Hepatocyte (in vitro differentiated cells): ENCODE data around the gene FDXR.

Source experiments
- EZH2 ChIP-seq: fragments of 200-600 bp; sonication (generic); IDR thresholded peaks from 2 replicates; pipeline ENCODE4 v1.6.1; 2016; ENCODE audit warnings: antibody characterized with exemption, mild to moderate bottlenecking, borderline replicate concordance
- TF ChIP-seq, protein P1 (sequence below): fragments of 200-600 bp; sonication (generic); IDR thresholded peaks from 2 replicates; pipeline ENCODE4 v1.5.1; 2016; ENCODE audit warnings: antibody characterized with exemption, mild to moderate bottlenecking; ENCODE audit not compliant: poor library complexity

DNA sequence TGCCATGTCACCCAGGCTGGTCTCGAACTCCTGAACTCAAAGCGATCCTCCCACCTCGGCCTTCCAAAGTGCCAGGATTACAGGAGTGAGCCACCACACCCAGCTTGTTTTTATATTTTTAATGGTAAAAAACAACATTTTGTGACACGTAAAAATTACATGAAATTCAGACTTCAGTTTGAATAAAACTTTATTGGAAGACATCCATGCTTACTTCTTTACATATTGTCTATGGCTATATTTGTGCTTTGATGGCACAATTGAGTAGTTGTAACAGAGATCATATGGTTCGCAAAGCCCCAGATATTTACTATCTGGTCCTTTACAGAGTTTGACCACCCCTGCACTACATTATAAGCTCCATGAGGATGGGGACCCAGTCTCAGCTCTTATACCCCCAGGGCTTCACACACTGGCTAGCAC, 1.8 kb upstream of the FDXR start:
- TF ChIP-seq EZH2, result no peak
- TF ChIP-seq, protein P1, sequence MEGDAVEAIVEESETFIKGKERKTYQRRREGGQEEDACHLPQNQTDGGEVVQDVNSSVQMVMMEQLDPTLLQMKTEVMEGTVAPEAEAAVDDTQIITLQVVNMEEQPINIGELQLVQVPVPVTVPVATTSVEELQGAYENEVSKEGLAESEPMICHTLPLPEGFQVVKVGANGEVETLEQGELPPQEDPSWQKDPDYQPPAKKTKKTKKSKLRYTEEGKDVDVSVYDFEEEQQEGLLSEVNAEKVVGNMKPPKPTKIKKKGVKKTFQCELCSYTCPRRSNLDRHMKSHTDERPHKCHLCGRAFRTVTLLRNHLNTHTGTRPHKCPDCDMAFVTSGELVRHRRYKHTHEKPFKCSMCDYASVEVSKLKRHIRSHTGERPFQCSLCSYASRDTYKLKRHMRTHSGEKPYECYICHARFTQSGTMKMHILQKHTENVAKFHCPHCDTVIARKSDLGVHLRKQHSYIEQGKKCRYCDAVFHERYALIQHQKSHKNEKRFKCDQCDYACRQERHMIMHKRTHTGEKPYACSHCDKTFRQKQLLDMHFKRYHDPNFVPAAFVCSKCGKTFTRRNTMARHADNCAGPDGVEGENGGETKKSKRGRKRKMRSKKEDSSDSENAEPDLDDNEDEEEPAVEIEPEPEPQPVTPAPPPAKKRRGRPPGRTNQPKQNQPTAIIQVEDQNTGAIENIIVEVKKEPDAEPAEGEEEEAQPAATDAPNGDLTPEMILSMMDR, result no peak
